GM23338 (cell line): Measurements from ENCODE around the gene AOPEP. TPM values are rescaled to one million over a fixed set of nuclear protein-coding genes. Genes with fewer than 3 reads are reported as not detected.

Experiments used
- ATAC-seq: fragments of 200-7000 bp; cut with Tn5 transposase; 3 replicates; pipeline ENCODE4 v1.9.1; 2020
- DNase-seq: peaks from one replicate; pipeline ENCODE4 v3.0.0-alpha.2; 2015; ENCODE audit warnings: low spot score
- H2AFZ ChIP-seq: fragments of 200-600 bp; sonication (generic); 2 replicates; pipeline ENCODE4 v1.8.0; 2016; ENCODE audit warnings: antibody characterized with exemption, mild to moderate bottlenecking, moderate library complexity
- H3F3A ChIP-seq: fragments of 200-600 bp; sonication (generic); replicated peaks from 2 replicates; pipeline ENCODE4 v1.8.0; 2017; ENCODE audit warnings: antibody characterized with exemption, mixed run types, low read depth
- H3K27ac ChIP-seq: fragments of 200-600 bp; sonication (generic); 2 replicates; pipeline ENCODE4 v1.6.1; 2016; ENCODE audit warnings: low read depth
- H3K27me3 ChIP-seq: fragments of 200-600 bp; sonication (generic); 2 replicates; pipeline ENCODE4 v1.8.0; 2016; ENCODE audit warnings: mild to moderate bottlenecking, mixed run types, moderate library complexity; ENCODE audit not compliant: insufficient read depth
- H3K36me3 ChIP-seq: fragments of 200-600 bp; sonication (generic); 2 replicates; pipeline ENCODE4 v1.8.0; 2016; ENCODE audit warnings: mild to moderate bottlenecking; ENCODE audit not compliant: insufficient read depth
- H3K4me1 ChIP-seq: fragments of 200-600 bp; sonication (generic); 2 replicates; pipeline ENCODE4 v1.8.0; 2016; ENCODE audit warnings: mild to moderate bottlenecking, moderate library complexity; ENCODE audit not compliant: insufficient read depth
- H3K4me2 ChIP-seq: fragments of 200-600 bp; sonication (generic); 2 replicates; pipeline ENCODE4 v1.7.1; 2017; ENCODE audit warnings: mixed run types
- H3K4me3 ChIP-seq: fragments of 200-600 bp; sonication (generic); 2 replicates; pipeline ENCODE4 v1.6.1; 2016; ENCODE audit warnings: mixed run types
- H3K79me2 ChIP-seq: fragments of 200-600 bp; sonication (generic); replicated peaks from 2 replicates; pipeline ENCODE4 v1.8.0; 2017; ENCODE audit warnings: mild to moderate bottlenecking; ENCODE audit not compliant: insufficient read depth
- H3K9me2 ChIP-seq: fragments of 200-600 bp; sonication (generic); 2 replicates; pipeline ENCODE4 v1.8.0; 2017; ENCODE audit not compliant: insufficient read depth
- H4K20me1 ChIP-seq: fragments of 200-600 bp; sonication (generic); replicated peaks from 2 replicates; pipeline ENCODE4 v1.8.0; 2017; ENCODE audit warnings: mild to moderate bottlenecking; ENCODE audit not compliant: insufficient read depth
- H3K27ac Mint-ChIP-seq: 2 replicates; pipeline ENCODE4 v1.8.0; 2020; ENCODE audit warnings: inconsistent platforms, mild to moderate bottlenecking, moderate library complexity, mixed read lengths
- H3K27me3 Mint-ChIP-seq: 3 replicates; pipeline ENCODE4 v1.8.0; 2022; ENCODE audit warnings: low read depth, mild to moderate bottlenecking, moderate library complexity, mixed read lengths, inconsistent platforms; ENCODE audit not compliant: insufficient read depth, poor library complexity
- H3K36me3 Mint-ChIP-seq: 3 replicates; pipeline ENCODE4 v1.8.0; 2021; ENCODE audit warnings: low read depth, mild to moderate bottlenecking, inconsistent platforms, moderate library complexity, mixed read lengths
- H3K4me1 Mint-ChIP-seq: 3 replicates; pipeline ENCODE4 v1.8.0; 2020; ENCODE audit warnings: mild to moderate bottlenecking, inconsistent platforms, mixed read lengths
- H3K4me3 Mint-ChIP-seq: 3 replicates; pipeline ENCODE4 v1.8.0; 2021; ENCODE audit warnings: moderate library complexity, mild to moderate bottlenecking, inconsistent platforms, mixed read lengths
- H3K9me3 Mint-ChIP-seq: 3 replicates; pipeline ENCODE4 v1.8.0; 2020; ENCODE audit warnings: moderate library complexity, mild to moderate bottlenecking, inconsistent platforms, mixed read lengths
- CREB1 ChIP-seq: fragments of 250-450 bp; sonication (Bioruptor Pico); IDR thresholded peaks from 2 replicates; pipeline ENCODE4 v1.5.0; 2020; ENCODE audit warnings: low read depth, mild to moderate bottlenecking, moderate library complexity
- CTCF ChIP-seq, 2 experiments: fragments of 200-600 bp in 1 of 2; sonication (generic) in 1 of 2; conservative IDR thresholded peaks; 2 replicates each; pipeline versions ENCODE4 v1.5.1 to v1.6.1; 2016 to 2017; ENCODE audit warnings: antibody characterized with exemption in 2 of 2, low read depth in 2 of 2, mild to moderate bottlenecking in 2 of 2, moderate library complexity in 1 of 2
- EZH2 ChIP-seq: fragments of 200-600 bp; sonication (generic); IDR thresholded peaks from one replicate; pipeline ENCODE4 v1.8.0; 2017; ENCODE audit warnings: antibody characterized with exemption, mild to moderate bottlenecking, low read depth; ENCODE audit not compliant: unreplicated experiment
- EZH2phosphoT487 ChIP-seq: fragments of 200-600 bp; sonication (generic); IDR thresholded peaks from one replicate; pipeline ENCODE4 v1.8.1; 2018; ENCODE audit warnings: antibody characterized with exemption; ENCODE audit not compliant: unreplicated experiment
- JUNB ChIP-seq: IDR thresholded peaks from one replicate; pipeline ENCODE4 v1.6.1; 2016; ENCODE audit warnings: antibody characterized with exemption; ENCODE audit not compliant: unreplicated experiment
- NANOG ChIP-seq: IDR thresholded peaks from 2 replicates; pipeline ENCODE4 v1.6.1; 2016; ENCODE audit warnings: antibody characterized with exemption, borderline replicate concordance
- POLR2AphosphoS5 ChIP-seq: IDR thresholded peaks from 2 replicates; pipeline ENCODE4 v1.6.1; 2016; ENCODE audit warnings: antibody characterized with exemption, low read depth
- STAT1 ChIP-seq: IDR thresholded peaks from one replicate; pipeline ENCODE4 v1.6.1; 2016; ENCODE audit warnings: antibody characterized with exemption; ENCODE audit not compliant: unreplicated experiment
- ZNF114 ChIP-seq: fragments of 250-450 bp; sonication (Bioruptor Pico); IDR thresholded peaks from 2 replicates; pipeline ENCODE4 v1.5.0; 2020; ENCODE audit warnings: mild to moderate bottlenecking, moderate library complexity
- ZNF331 ChIP-seq: fragments of 250-450 bp; sonication (Bioruptor Pico); IDR thresholded peaks from 2 replicates; pipeline ENCODE4 v1.5.0; 2020; ENCODE audit warnings: low read depth, mild to moderate bottlenecking, moderate library complexity
- polyA plus RNA-seq: library from polyadenylated mRNA; unstranded; fragments of >200 nt; fragmentation: Nextera tagmentation; extraction: Ambion mirVana; gene quantifications from 2 replicates; pipeline ENCODE4 v1.2.1, GENCODE V29; 2016
- total RNA-seq: library from RNA; depleted of rRNA; stranded (reverse); fragments of >200 nt; shearing (Covaris generic); gene quantifications from 2 replicates; pipeline ENCODE4 v1.2.3, GENCODE V29; 2014
- TF ChIP-seq, protein P1 (sequence below): fragments of 250-450 bp; sonication (Bioruptor Pico); IDR thresholded peaks from 2 replicates; pipeline ENCODE4 v1.5.0; 2020; ENCODE audit warnings: mild to moderate bottlenecking, moderate library complexity
- TF ChIP-seq, protein P2 (sequence below): IDR thresholded peaks from one replicate; pipeline ENCODE4 v1.6.1; 2018; ENCODE audit warnings: antibody characterized with exemption; ENCODE audit not compliant: unreplicated experiment
- TF ChIP-seq, protein P3 (sequence below): IDR thresholded peaks from 2 replicates; pipeline ENCODE4 v1.6.1; 2016; ENCODE audit warnings: antibody characterized with exemption

AOPEP gene
- total and polyA plus RNA-seq, 2 experiments from 2014 or later, result 7.0 to 16.5 TPM

DNA sequence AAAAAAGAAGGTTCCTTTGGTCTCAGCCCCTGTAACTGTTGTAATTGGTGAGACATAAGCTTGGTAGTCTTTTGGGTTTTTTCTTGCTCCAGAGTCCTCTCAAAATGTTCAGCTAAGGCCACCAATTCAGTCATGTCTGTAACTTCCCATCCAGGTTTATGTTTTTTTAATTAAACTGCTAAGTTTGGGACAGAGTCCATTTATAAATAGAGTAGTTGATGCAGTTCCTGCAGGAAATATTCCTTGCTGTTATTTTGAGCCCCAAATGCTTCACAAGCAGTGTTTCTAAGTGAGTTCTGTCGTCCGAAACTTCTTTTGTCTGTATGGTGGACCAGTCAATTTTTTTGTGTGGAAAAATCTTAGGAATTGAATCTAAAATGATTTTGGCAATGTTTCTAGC, 155.0 kb downstream of the AOPEP start:
- TF ChIP-seq EZH2phosphoT487 (no peak), JUNB (no peak), CREB1 (no peak), CTCF (conservative IDR thresholded peaks at IDR 0.05; ENCODE audit: low read depth in 2 of 2) (no peak), NANOG (no peak), STAT1 (no peak), ZNF331 (no peak), ZNF114 (CRISPR knock-in tag) (no peak), EZH2 (no peak), POLR2AphosphoS5 (no peak)
- TF ChIP-seq, protein P1, sequence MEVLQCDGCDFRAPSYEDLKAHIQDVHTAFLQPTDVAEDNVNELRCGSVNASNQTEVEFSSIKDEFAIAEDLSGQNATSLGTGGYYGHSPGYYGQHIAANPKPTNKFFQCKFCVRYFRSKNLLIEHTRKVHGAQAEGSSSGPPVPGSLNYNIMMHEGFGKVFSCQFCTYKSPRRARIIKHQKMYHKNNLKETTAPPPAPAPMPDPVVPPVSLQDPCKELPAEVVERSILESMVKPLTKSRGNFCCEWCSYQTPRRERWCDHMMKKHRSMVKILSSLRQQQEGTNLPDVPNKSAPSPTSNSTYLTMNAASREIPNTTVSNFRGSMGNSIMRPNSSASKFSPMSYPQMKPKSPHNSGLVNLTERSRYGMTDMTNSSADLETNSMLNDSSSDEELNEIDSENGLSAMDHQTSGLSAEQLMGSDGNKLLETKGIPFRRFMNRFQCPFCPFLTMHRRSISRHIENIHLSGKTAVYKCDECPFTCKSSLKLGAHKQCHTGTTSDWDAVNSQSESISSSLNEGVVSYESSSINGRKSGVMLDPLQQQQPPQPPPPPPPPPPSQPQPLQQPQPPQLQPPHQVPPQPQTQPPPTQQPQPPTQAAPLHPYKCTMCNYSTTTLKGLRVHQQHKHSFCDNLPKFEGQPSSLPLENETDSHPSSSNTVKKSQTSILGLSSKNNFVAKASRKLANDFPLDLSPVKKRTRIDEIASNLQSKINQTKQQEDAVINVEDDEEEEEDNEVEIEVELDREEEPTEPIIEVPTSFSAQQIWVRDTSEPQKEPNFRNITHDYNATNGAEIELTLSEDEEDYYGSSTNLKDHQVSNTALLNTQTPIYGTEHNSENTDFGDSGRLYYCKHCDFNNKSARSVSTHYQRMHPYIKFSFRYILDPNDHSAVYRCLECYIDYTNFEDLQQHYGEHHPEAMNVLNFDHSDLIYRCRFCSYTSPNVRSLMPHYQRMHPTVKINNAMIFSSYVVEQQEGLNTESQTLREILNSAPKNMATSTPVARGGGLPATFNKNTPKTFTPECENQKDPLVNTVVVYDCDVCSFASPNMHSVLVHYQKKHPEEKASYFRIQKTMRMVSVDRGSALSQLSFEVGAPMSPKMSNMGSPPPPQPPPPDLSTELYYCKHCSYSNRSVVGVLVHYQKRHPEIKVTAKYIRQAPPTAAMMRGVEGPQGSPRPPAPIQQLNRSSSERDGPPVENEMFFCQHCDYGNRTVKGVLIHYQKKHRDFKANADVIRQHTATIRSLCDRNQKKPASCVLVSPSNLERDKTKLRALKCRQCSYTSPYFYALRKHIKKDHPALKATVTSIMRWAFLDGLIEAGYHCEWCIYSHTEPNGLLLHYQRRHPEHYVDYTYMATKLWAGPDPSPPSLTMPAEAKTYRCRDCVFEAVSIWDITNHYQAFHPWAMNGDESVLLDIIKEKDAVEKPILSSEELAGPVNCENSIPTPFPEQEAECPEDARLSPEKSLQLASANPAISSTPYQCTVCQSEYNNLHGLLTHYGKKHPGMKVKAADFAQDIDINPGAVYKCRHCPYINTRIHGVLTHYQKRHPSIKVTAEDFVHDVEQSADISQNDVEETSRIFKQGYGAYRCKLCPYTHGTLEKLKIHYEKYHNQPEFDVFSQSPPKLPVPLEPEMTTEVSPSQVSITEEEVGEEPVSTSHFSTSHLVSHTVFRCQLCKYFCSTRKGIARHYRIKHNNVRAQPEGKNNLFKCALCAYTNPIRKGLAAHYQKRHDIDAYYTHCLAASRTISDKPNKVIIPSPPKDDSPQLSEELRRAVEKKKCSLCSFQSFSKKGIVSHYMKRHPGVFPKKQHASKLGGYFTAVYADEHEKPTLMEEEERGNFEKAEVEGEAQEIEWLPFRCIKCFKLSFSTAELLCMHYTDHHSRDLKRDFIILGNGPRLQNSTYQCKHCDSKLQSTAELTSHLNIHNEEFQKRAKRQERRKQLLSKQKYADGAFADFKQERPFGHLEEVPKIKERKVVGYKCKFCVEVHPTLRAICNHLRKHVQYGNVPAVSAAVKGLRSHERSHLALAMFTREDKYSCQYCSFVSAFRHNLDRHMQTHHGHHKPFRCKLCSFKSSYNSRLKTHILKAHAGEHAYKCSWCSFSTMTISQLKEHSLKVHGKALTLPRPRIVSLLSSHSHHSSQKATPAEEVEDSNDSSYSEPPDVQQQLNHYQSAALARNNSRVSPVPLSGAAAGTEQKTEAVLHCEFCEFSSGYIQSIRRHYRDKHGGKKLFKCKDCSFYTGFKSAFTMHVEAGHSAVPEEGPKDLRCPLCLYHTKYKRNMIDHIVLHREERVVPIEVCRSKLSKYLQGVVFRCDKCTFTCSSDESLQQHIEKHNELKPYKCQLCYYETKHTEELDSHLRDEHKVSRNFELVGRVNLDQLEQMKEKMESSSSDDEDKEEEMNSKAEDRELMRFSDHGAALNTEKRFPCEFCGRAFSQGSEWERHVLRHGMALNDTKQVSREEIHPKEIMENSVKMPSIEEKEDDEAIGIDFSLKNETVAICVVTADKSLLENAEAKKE, result no peak
- TF ChIP-seq, protein P2, sequence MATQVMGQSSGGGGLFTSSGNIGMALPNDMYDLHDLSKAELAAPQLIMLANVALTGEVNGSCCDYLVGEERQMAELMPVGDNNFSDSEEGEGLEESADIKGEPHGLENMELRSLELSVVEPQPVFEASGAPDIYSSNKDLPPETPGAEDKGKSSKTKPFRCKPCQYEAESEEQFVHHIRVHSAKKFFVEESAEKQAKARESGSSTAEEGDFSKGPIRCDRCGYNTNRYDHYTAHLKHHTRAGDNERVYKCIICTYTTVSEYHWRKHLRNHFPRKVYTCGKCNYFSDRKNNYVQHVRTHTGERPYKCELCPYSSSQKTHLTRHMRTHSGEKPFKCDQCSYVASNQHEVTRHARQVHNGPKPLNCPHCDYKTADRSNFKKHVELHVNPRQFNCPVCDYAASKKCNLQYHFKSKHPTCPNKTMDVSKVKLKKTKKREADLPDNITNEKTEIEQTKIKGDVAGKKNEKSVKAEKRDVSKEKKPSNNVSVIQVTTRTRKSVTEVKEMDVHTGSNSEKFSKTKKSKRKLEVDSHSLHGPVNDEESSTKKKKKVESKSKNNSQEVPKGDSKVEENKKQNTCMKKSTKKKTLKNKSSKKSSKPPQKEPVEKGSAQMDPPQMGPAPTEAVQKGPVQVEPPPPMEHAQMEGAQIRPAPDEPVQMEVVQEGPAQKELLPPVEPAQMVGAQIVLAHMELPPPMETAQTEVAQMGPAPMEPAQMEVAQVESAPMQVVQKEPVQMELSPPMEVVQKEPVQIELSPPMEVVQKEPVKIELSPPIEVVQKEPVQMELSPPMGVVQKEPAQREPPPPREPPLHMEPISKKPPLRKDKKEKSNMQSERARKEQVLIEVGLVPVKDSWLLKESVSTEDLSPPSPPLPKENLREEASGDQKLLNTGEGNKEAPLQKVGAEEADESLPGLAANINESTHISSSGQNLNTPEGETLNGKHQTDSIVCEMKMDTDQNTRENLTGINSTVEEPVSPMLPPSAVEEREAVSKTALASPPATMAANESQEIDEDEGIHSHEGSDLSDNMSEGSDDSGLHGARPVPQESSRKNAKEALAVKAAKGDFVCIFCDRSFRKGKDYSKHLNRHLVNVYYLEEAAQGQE, result no peak
- TF ChIP-seq, protein P3, sequence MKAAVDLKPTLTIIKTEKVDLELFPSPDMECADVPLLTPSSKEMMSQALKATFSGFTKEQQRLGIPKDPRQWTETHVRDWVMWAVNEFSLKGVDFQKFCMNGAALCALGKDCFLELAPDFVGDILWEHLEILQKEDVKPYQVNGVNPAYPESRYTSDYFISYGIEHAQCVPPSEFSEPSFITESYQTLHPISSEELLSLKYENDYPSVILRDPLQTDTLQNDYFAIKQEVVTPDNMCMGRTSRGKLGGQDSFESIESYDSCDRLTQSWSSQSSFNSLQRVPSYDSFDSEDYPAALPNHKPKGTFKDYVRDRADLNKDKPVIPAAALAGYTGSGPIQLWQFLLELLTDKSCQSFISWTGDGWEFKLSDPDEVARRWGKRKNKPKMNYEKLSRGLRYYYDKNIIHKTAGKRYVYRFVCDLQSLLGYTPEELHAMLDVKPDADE, result no peak
- Histone ChIP-seq H3K4me2 (no peak overlapping the region), H3K36me3 (no peaks in the 10 kb centered on the region), H2AFZ (no peak overlapping the region), H3F3A (no peaks in the 10 kb centered on the region), H3K4me3 (no peak overlapping the region), H3K27me3 (no peaks in the 10 kb centered on the region), H3K4me1 (0 out of 2 replicates have a peak, but pooled peaks cover 4% of the 10 kb centered on the region), H3K27ac (no peak overlapping the region), H3K9me2 (no peaks in the 10 kb centered on the region; the same call in 1 of the 2 replicates), H3K79me2 (no peaks in the 10 kb centered on the region), H4K20me1 (no peaks in the 10 kb centered on the region)
- H3K4me1 Mint-ChIP-seq, result peaks cover 14% of the 10 kb centered on the region; the same call in 2 of the 3 replicates
- DNase-seq (no peak), ATAC-seq (no peak)
- no peak overlapping the region for H3K27ac Mint-ChIP-seq
- no peak overlapping the region for H3K4me3 Mint-ChIP-seq
- H3K36me3 Mint-ChIP-seq, result no peaks in the 10 kb centered on the region
- no peaks in the 10 kb centered on the region for H3K9me3 Mint-ChIP-seq
- no peaks in the 10 kb centered on the region for H3K27me3 Mint-ChIP-seq
